ENCODE measurements around the gene TMEM167B.

TMEM167B gene

DNA sequence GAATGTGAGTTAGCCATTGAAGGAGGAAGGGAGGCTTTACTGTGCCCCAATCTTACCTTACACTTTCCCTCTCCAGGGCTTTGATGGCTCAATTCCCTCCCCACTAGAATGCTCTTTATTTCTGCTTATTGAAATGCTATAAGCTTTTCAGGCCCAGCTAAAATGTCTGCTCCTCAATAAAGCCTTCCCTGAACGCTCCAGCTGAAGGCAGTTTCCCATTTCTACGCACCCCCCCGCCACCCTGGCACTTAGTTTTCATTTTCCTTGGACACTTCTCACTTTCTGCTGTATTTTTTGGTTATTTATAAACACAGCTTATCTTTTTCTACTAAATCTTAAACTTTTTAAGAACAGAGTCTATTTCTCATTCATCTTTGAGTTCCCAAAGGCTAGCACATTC lies 7.1 kb upstream of the TMEM167B start:
- no peak for DNase-seq

DNA sequence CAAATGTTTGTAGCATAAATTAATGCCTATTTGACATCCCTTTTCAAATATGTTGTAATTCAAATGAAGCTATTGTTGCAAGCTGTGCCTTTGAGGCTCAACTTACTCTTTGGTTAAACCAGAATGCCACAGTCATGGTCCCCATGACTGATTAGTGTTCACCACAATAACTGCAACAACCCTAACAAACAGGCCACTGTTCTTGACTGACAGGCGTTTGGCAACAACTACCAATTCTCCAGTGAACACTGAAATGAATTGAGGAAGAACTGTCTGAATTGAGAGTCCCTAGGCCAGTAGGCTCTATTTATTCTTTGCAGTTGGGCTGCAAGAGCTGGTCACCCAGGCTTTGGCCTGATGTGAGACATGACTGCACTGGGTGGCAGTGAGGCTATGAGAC lies 6.6 kb upstream of the TMEM167B start:
- no peak for DNase-seq

DNA sequence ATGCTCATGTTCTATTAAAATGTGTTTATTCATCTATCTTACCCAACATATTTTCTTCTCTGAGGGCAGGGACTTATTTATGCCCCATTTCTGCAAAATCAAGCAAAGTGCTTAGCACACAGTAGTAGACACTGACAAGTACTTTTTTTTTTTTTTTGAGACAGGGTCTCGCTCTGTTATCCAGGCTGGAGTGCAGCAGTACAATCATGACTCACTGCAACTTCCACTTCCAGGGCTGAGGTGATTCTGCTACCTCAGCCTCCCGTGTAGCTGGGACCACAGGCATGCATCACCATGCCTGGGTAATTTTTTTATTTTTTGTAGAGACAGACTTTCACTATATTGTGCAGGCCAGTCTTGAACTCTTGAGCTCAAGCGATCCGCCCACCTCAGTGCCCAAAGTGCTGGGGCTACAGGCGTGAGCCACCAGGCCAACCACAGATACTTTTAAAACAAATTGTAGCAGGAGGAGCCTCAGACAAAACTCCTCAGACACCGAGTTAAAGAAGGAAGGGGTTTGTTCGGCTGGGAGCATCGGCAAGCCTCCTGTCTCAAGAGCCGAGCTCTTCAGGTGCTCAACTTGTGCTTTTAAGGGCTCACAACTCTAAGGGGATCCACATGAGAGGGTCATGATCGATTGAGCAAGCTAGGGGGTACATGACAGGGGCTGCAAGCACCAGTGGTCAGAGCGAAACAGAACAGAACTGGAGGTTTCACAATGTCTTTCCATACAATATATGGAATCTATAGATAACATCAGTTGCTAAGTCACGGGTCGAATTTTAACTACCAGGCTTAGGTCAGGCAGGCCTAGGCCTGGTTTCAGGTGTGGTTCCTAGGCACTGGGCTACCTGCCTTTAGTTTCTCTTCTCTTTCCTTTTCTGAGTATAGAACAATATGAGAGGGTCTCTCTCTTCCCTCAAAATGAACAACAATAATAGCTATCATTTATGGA lies 5.7 kb upstream of the TMEM167B start:
- no peak for DNase-seq

DNA sequence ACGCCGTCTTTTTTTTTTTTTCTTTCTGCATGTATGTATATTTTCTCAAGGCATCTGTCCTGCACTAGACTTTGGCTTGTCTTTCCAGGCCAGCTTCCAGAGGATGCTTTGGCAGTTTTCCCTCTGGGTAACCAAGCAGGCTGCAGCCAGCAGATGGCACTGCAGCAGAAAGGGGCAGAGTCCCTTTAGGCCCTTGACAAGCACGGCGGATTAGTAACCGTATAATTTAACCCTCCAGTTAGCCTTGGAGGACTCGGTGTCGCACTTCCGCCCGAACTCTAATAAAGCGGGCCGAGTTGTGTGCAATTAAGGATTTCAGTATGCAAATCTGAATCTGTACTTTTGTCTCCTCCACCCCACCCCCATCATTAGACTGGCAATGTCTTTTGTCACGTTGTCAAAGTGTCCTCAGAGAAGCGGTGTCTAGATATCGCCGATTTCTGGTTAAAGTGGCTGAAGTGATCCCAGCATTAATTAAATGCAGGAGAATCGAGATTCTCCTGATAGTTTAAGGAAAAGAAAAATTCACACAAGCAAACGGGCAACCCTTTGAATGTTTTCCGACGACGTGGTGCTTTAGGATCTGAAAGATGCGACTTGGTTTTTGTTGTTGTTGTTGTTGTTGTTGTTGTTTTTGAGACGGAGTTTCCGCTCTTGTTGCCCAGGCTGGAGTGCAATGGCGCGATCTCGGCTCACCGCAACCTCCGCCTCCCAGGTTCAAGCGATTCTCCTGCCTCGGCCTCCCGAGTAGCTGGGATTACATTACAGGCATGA lies 1.1 kb upstream of the TMEM167B start:
- peak; percentile 39 to 76 (median 63) for DNase-seq

DNA sequence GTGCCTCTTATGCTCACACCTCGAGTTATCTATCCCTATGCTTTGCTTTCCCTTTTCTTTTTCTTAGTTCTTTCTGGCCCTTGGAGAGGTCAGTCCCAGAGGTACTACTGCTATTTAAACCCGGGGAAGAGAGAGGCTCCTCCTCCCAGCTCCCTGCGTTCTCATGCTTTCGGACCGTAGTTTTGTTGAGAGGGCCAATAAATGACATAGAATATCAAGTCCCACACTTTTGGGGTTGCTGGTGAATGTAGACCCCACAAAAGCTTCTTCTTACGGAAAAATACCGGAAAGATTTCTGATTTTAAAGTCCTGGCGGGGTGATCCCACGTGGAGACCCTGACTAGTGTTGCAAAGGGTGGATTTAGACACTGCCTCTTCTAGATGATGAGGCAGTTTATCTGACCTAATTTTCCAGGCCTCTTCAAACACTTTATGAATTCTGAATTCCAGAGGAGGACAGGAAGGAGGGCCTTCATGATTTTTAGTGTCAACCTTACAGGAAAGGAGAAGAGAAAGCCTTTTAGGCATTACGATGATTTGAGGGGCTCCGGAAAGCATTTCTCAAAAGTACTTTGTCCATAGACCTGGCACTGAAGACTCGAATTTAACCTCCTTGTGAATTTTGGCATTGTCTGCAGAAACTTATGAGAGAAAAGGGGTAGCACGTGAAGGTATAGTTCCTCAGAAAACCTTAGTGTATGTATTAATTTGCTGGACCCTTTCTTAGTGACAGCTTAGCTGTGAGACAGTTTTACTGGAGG lies 694 bp downstream of the TMEM167B start:
- DNase-seq = peak in 2 of 3 donors; percentile 58

DNA sequence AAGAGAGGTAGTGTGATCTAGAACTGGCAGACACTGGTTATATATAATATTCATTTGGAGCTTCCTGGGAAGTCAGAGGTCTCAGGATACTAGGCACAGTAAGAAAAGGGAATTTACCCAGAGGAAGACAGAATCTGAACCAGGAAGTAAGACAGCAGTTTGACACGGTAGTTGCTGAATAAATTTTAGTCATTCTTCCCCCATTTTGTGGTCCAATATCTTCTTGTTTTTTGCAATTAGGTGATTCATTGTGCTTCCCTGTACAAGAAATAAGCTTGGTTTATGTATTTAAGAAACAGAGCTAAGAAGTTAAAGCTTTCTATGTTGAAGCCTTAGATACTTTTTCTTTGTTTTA lies 1.3 kb downstream of the TMEM167B start:
- peak; percentile 62 to 90 (median 90) for DNase-seq

DNA sequence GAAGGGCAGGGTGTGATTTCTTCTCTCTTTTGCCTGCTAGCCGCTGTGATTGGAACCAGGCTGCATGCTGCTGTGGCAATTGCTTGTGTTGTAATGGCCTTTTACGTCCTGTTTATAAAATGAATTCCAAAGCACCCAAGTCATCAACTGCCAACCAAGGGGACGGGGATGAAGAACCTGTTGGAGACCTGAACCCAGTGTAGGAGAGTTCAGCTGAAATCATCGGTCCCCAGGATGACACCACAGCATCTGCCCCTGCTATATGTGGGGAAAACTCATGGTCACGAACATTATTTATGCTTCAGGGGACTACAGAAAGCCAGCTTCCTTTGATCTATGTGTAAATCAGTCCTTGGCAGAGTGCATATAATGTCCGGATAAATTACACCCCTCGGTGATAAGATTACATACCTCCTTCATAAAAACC lies 3.8 kb downstream of the TMEM167B start:
- no peak for DNase-seq

DNA sequence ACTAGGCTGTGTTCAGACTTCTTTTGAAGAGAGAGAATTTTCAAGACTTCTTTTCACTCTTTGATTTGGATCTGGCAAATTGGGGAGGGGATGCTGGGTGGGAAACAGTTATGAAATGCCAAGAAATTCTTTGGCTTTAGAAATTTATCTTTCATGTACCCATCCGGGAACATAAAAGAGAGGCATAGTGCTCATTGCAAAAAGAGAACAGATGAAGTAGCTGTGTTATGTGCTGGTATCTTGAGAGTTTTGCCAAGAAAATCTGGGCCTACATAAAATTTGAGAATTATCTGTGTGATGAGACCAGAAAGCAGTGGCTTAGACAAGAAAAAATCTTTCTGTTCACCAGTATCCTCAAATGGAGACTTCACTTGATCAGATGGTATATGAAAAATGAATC lies 4.3 kb downstream of the TMEM167B start:
- no peak for DNase-seq

DNA sequence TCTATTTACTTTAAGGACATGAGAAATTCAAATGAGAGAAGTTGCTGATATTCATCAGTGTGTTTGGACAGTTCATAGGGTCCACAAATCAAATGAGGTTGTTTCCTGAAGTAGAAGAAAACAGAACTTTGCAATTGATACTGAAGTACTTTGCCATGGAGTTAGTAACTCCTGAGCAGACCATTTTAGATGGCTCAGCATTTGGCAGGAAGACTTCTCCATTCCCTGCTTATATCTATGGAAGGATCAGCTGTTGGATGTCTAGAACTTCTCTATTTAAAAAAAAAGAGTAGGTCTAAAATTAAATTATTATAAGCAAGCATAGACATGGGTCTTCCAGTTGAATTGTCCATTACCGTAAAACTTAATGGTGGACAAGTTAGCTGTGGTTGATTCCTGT lies 5.1 kb downstream of the TMEM167B start:
- peak in 2 of 3 donors; percentile 9 to 27 for DNase-seq

DNA sequence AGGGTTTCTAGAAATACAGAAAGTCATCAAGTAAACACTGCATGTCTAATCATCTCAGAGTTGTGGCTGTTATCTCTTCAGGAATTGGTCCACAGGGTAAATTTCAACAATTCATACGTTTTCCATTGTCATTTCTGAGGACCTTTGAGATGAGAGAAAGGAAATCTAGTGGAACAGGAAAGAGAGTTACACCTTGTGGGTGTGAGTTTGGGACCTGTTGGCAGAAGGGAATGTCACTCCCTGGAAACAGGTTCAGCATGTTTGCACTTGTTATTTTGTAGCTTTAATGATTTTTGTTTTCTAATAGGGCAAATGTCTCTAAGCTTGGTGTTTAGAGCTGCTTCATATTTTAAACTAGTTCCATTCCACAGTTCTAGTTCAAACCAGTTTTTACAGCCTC lies 5.6 kb downstream of the TMEM167B start:
- DNase-seq = no peak

DNA sequence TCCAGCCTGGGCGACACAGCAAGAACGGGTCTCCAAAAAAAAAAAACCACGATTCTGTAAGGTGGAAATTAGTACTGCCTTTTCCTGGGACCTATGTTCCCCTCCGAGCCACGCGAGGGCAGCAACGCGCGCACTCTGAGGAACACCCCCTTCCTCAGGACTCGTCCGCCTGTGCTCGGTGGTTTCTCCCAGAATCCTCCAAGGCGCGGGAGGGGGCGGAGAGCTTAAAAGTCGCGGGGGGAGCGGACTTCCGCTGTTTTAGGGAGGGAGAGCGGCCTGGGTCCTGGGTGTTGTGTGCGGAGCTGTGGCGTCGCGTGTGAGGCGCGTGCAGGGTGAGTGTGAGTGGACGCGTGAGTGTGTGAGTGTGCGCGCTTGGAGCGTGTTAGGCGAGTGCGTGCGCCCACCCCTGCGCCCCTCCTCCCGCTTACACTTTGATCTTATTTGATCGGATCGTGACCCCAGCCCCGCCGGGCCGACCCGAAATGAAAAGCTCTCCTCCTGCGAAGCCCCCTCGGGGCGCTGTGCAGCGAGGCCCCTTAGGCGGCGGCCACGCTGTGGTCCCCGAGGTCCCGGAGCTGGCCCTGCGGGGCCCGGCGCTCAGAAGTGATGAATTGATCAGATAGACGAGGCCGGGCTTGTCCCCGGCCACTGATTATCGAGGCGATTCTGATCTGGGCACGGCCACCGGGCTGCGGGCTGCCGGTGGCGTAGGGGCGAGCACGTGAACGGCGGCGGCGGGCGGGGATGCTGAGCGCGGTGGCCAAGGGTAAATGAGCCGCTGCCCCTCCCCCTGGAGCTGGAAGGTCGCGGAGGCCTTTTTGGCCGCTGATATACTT lies 9.6 kb downstream of the TMEM167B start:
- peak; percentile 98 for DNase-seq

DNA sequence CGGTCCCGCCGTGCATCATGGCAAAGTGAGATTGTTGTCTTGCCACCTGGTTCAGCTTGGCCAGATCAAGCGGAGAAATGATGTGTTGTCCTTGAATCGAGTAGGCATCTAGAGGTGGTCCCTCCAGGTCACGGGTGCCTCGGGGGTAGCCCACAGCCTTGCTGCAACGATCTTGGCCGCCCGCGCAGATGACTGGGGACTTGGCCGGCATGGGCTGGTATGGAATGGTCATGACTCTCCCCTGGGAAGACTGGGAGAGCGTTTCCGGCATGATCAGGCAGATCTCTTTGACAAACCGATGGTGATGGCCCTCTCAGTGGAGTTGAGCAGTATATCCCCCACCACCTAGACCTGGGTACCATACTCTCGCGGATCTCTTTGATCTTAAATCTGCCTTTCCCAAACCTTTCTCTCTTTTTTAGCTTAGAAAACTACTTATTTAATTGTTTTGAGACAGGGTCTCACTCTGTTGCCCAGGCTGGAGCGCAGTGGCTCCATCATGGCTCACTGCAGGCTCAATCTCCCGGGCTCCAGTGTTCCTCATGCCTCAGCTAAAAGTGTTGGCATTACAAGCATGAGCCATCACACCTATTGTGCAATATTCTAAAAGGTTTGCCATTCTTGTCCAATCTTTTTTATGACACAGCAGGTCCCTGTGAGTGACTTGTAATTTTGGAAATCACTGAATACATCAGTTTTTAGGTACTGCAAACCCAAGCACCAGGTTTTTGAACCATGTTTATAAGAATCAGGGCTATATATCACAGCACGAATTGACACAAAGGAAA lies 14.0 kb downstream of the TMEM167B start:
- DNase-seq = peak; percentile 44 to 68 (median 65)

DNA sequence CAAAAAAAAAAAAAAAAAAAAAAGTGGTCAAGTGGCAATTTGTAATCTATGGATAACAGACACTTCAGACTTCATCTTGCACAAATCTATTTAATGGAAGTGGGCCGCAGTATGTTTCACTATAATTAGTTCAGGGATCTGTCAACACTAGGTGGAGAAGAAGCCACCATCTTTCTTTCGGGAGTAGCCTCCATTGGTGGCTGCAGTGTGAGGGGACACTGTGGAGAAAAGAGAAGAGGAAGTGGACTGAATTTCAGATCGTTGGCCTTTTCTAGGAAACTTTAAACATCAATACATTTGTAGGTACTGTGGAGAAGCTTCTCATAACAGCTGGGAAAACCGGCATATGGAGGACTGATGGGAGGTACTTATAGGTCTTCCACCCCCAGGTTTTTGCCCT lies 15.3 kb downstream of the TMEM167B start:
- DNase-seq = no peak

DNA sequence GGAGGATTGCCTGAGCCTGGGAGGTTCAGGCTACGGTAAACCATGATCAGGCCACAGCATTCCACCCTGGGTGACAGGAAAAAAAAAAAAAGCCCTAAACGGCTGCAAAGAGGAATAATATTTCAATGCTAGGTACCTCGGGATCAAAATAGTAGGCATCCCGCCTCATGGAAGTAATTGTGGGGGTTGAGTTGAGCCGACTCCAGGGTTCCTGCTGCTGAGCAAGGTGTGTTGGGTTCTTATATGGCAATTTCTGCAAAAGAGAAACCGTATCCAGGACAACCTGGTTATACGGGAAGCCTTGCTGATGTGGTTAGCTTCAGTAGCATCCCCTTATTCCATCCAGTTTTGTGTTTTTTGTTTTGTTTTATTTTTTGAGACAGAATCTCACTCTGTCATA lies 17.2 kb downstream of the TMEM167B start:
- no peak for DNase-seq

DNA sequence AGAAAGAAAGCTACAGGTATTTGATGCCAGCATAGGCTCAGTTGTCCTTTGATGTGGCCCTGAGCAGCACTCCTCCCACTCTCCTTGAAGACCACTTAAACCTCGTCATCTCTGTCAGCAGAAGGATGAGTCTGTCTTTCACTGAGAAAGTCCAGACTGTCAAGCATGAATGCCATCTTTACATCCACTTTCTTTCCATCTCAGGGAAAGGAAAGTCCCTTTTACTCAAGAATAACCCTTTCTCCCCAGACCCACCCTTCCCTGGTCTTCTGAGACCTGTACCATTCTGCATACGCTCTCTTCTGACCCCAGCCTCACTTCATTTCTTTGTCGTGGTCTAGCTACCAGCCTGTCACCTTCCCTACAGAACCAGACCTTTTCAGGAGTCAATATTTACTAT lies 19.3 kb downstream of the TMEM167B start:
- DNase-seq = no peak

DNA sequence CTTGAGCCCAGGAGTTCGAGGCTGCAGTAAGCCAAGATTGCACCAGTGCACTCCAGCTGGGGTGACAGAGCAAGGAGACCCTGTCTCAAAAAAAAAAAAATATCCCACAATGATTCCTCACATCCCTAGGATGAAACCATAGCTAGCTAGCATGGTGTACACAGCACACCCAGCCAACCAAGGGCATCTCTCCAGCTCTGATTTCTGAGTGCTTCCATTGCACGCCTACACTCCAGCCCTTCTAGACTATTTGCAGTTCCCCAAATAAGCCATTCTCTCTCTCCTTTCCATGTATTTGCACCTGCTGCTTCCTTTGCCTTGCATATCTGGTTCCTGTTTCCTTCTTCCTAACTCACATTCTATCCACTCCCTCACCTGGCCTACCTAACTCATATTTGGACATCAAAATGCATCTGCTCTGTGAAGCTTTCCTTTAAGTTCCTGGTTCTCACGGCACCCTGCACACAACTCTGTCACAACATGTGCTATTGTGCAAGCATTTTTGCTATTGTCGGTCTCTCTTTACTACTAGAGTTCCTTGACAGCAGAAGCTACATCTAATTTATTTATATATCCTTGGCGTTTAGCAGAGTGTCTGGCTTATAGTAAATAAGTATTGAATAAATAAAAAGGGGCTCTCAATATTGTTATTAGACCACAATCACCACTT lies 21.0 kb downstream of the TMEM167B start:
- peak; percentile 51 to 66 (median 64) for DNase-seq

DNA sequence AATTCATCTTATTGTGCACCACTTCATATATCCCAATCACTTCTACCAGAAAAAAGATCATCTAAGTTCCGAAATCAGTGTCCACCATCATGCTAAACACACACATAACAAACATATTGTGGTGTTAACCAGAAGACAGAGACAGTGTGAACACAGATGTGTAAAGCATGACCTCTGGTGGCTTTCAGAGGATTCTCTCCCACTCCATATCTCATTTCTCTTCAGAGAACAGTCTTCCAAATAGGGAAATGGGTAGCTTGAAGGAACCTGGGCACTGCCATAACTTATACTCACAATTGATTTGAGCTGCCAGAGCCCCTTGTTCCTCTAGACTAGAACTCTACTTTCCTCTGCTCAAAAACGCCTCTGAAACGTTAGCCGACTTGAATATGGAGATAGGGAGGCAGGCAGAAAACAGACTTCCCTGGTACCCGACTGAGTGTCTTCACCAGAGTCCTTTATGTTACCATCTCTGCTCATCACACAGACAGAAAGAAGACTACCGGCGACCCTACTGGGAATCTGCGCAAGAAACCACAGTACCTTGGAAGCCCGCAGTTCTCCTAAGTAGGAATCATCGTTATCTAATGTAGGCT lies 21.6 kb downstream of the TMEM167B start:
- peak; percentile 45 to 57 (median 53) for DNase-seq

DNA sequence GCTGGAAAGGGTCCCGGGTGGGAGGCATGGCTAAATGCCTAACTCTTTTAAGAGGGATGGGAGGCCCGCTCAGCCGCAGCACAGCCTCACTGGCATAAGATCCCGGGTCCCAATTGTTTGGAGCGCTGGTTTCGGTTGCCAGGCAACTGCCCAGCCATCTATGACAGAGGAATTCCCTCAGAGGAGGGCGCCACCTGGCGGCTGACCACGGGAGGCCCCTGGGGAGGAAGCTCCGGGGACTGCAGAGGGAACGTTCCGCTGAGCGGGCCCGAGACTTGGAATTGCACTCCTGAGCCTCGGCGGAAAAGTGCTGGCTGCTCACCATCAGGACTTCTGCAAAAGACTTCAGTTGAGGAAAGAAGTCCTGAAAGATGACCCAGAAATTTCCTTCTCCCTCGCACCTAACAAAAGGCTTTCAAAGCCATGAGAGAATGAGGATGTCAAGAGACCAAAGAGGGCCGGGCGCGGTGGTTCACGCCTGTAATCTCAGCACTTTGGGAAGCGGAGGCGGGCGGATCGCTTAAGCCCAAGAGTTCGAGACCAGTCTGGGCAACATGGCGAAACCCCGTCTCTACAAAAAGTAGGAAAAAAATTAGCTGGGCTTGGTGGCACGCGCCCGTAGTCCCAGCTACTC lies 22.2 kb downstream of the TMEM167B start:
- DNase-seq = peak; percentile 93 to 97 (median 95)

DNA sequence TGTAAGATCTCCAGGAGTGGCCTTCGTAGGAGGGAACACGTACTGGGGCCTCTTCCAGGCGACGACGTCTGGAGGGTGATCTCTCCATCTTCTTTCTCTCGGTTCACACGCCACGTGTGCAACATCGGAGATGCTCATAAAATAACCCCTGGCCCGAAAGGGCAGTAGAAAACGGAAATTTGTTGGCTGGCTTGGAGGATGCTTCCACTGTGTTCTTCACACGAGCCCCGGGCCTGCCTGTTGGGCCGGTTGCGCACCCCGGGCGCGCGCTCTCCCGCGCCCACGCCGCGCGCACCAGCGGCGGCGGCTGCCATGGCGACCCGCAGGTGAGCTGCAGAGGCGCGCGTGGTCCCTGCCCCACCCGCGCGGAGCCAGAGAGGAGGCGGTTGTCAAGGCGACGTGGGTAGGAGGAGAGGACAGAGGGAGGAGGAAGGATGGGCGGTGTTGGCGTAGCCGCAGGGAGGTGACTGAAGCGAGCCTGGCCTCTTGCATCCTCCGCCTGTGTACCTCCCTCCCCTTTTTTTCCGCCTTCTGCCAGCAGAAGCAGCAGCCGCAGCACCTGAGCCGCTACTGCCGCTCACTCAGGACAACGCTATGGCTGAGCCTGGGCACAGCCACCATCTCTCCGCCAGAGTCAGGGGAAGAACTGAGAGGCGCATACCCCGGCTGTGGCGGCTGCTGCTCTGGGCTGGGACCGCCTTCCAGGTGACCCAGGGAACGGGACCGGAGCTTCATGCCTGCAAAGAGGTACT lies 23.2 kb downstream of the TMEM167B start, which contains the start of gene ELAPOR1:
ELAPOR1 (plus strand) TSS at position 526 of the 752 bp plus-strand sequence; CDS start at position 595, 69 bp downstream.
- peak in 2 of 3 donors; percentile 24 to 32 for DNase-seq
